GM18507 (cell line): ENCODE data around the gene MUC22.
"Not testable (repeated sequence)": the region's sequence is repeated elsewhere in the genome, so short reads cannot be mapped to it uniquely, and the experiment has no call there.

Experiments used
- DNase-seq: peaks from one replicate; pipeline ENCODE4 v3.0.0; 2011; ENCODE audit warnings: low read depth; ENCODE audit not compliant: insufficient read length; ENCODE audit errors: extremely low spot score
- FAIRE-seq: peaks from 2 replicates; lab custom pipeline; 2011; peaks lifted over from hg19 to GRCh38; lab: Jason Lieb, UNC

Gene MUC22

DNA sequence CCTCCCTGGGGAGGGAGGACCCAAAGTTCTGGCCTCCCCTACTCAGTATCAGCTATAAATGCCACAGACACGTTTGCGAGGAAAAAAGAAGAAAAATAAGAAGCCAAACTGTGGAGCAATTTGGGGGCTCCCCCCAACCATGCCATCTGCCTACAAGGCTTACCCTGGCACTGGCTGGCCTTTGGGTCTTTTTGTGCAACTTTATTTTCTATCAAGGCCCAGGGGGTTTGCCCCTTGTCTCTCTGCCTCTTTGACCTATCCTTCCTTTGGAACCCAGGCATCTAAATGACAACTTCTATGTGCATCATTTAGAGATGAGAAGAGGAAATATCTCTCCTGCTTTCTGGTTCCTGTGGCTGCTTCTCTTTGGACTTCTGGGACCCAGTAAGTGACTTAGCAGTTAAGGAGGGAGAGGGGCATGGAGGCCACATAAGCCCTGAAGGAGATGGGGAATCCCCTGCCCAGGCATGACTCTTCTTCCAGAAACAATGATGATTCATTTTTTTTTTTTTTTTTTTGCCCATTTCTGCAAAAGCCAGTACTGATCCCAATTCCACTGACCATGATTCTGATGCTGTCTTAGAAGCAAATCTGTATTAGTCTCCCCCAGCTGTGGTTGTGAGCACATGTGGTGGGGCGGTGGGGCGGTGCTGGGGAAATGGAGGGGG, at the start of gene MUC22:
Gene MUC22, plus strand, starts transcription at position 82 of the 668 bp plus-strand sequence. Its CDS starts 233 bp downstream, at position 315.
- FAIRE-seq, result no peak

DNA sequence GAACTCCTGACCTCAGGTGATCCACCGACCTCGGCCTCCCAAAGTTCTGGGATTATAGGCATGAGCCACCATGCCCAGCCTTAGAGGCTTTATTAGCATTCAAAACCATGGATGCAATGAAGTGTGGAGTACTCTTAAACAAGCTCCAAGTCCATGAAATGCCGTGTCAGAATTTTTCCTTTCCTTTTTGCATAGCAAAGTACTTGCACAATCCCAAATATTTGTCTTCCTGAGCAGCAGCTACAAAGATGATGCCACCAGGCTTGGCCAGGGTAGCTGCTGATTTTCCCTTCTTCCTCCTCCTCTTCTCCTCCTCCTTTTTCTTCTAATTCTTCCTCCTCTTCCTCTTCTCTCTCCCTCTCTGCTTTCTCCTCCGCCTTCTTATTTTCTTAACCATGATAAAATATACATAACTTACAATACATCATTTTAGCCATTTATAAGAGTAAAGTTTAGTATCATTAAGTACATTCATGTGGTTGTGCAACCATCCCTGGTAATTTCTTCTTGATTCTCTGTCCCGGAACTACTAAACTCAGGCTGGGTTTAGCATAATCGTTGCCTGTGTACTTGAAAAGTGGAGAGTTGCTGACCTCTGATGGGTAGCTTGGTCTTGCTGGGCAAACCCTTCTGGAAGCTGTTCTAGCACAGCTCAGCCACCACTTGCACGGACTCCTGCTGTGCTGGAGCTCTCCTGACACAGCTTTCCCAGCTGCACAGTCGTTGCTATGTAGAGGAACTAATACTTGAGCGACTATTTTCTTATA, 49.2 kb upstream of the MUC22 start:
- DNase-seq, result no peak
- no peak for FAIRE-seq

More for the DNA sequence above, at the start of gene MUC22:
- no peak for DNase-seq

DNA sequence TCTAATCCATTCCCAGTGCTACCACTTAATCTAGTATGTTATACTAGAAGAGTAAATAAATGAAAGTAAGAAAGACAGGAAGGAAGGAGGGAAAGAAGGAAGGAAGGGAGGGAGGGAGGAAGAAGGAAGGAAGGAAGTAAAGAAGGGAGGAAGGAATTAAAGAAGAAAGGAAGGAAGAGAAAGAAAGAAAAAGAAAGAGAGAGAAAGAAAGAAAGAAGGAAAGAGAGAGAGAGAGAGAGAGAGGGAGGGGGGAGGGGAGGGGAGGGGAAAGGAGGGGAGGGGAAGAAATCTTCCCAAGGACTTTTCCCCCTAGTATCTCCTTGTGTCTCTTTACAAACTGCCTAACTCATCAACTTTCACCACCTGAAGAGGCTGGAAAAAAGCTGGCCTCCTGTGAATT, 47.6 kb upstream of the MUC22 start:
- FAIRE-seq (no peak), DNase-seq (no peak)

DNA sequence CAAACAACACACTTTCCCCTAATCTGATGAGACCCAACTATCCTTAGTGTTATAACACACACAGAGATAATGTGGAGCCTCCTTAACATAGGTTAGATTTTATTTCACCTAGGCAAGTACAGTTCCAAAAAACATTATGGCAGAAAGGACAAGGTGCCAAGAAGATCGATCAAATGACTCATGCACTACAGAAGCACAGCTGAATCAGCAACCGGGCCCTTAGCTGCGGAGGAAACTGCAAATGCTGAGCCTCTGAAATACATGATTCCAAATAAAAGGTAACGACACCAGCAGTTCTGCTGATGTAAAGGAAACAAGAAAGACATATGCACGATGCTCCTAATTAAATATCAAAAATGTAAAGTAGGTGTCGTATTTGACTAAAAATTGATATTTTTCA, 46.6 kb upstream of the MUC22 start:
- no peak for DNase-seq
- no peak for FAIRE-seq

DNA sequence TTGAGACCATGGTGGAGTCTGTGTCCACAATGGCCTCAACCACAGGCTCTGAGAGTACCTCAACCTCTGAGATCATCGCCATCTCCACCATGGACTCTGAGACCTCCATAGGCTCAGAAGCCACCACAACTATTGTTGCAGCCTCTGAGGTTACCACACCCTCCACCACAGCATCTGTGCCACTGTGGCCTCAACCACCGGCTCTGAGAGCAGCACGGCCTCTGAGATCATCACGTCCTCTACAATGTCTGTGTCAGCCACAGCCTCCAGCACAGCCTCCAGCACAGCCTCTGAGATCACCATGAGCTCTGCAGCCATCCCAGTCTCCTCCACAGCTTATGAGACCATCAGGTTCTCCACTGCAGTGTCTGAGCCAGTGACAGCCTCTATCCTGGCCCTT, 46.2 kb upstream of the MUC22 start:
- DNase-seq (no peak), FAIRE-seq (no peak)

DNA sequence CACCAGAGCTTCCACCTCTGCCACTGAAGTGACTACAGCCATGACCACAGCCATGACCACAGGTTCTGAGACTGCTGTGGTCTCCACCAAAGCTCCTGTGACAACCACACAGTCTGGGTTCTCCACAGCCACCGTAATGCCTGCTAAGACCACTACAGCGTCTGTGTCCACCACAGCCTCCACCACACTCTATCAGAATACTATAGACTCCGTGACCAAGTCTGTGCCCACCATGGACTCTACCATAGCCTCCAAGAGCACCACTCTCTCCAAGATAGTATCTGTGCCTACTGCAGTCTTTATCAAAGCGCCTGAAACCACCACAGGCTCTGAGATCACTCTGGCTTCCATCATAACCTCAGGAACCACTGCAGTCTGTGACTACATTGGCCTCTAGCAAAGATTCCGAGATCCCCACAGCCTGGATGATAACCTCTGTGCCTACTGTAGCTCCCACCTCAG, 45.1 kb upstream of the MUC22 start:
- DNase-seq (no peak), FAIRE-seq (no peak)

DNA sequence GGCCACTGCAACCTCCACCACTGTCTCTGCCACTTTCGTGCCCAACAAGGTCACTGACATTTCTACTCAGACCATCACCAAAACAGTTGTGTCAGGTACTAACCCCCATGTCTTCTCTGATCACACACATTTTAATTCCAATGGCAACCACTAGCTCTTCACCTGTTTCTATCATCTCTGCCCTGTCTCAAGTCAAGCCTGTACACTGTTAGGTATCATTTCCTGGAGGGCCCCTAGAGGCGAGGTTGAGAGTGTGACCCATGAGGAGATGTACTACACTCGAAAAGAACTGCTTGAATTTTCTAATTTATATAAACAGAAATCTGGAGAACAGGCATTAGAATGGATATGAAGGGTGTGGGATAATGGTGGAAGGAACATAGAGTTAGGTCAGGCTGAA, 44.1 kb upstream of the MUC22 start:
- DNase-seq (no peak), FAIRE-seq (peak; percentile 50)

DNA sequence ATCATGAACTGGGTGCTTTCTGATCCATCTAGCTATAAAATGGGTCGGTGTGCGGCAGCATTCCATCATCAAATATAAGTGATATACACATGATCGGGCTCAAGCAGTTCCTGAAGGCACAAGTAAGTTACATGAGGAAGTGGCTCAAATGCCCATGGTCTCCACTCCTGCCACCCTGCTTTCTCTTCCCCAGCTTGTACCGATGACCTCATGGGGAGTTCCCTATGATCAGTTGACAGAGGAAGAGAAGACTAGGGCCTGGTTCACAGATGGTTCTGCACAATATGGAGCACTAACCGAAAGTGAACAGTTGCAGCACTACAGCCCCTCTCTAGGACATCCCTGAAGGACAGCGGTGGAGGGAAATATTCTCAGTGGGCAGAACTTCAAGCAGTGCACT, 41.1 kb upstream of the MUC22 start:
- not testable (repeated sequence) for FAIRE-seq, DNase-seq

DNA sequence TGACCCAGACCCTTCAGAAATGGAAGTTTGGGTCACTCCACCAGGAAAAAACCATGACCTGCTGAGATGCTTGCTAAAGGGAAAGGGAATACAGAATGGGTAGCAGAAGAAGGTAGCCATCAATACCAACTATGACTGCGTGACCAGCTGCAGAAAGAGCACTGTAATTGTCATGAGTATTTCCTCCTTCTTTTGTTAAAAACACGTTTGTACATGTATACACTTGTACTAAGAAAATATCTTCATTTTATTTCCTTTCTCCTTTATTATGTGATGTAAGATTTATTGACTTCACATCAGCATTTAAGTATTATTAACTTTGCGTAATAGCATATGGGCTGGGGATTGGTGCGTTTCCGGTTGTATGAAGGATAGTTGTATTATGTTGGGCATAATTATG, 39.3 kb upstream of the MUC22 start:
- FAIRE-seq, result no peak

DNA sequence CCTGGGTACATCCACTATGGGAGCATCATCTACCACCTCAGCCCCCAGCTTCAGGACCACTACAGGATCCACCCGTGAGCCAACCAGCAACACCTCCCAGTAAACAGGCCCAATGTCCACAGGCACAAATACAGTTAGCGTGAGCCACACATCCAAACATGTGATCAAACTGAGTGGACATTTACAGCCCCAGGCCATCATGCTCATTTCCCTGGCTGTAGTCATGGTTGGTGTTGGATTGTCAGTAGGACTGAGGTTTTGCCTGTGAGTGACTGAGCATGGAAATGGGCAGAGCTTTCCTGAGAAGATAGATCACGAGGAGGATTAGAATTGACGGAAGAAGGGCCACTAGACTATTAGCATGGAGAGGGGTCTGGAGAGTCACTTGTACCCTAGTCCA, 37.5 kb upstream of the MUC22 start:
- no peak for DNase-seq
- FAIRE-seq, result no peak

More for the DNA sequence above, 39.3 kb upstream of the MUC22 start:
- DNase-seq, result no peak

DNA sequence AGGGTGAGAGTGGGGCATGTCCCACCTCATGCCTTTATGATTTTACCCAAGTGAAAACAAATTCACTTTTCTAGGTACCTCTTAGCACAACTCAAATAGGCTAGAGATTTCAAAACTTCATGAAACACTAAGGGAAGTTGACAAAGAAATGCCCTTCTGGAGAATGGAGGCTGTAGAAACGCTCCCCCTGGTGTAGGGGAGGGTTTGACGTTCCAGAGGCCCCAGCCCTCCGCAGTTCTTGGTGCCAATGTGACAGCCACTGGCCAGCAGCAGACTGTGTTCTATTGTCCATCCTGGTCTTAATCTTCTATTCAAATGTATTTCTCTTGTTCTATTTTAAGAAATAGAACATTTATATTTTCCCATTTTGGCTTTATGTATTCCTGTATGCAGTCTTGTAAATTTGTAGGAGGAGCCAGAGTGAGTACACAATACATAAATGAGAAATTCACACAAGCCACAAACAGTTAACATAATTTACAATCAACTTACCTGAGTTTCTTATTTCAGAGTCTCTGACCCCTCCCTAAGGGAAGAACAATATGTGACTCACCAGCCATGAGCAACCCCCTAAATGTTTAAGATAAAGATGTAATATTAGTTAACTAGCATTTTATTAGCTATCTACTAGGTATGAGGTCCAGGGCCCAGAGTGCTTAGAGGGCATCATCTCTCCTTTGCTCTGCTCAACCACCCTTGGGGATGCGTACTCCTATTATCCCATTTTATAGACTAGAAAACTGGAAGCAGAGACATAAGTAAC, 35.6 kb upstream of the MUC22 start:
- no peak for DNase-seq
- no peak for FAIRE-seq

DNA sequence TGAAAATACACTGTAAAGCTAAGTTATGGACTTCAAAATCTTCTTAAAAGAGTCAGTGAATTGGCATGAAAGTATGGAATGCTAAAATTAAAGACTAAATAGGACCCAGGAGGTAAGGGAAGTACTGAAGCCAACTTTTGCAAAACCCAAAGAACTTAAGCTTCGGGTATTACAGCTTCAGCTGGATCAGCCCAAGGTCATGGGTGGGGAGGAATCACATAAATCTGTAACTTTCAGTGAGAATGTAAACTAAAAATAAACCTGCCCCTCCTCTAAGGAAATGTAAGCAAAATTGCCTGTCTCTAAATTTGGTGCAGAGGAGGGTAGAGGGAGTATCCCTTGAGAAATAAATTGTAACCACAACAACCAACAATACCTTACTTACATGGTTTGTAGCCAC, 31.1 kb upstream of the MUC22 start:
- FAIRE-seq (no peak), DNase-seq (no peak)

DNA sequence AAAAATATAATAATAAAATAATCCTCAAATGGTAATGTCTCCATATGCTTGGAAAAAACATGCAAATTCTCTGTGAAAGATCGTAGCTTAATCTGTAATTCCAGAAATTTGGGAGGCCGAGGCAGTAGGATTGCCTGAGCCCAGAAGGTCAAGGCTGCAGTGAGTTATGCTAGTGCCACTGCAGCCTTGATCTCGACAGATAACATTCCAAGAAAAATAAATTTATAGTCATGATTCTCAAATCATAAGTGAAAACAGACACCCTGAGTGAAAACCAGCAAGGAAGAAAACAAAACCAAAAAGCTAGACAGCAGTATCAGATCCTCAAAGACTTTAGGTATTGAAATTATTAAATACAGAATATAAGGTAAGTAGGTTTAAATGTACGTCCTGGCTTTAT, 30.6 kb upstream of the MUC22 start:
- FAIRE-seq (no peak), DNase-seq (no peak)

DNA sequence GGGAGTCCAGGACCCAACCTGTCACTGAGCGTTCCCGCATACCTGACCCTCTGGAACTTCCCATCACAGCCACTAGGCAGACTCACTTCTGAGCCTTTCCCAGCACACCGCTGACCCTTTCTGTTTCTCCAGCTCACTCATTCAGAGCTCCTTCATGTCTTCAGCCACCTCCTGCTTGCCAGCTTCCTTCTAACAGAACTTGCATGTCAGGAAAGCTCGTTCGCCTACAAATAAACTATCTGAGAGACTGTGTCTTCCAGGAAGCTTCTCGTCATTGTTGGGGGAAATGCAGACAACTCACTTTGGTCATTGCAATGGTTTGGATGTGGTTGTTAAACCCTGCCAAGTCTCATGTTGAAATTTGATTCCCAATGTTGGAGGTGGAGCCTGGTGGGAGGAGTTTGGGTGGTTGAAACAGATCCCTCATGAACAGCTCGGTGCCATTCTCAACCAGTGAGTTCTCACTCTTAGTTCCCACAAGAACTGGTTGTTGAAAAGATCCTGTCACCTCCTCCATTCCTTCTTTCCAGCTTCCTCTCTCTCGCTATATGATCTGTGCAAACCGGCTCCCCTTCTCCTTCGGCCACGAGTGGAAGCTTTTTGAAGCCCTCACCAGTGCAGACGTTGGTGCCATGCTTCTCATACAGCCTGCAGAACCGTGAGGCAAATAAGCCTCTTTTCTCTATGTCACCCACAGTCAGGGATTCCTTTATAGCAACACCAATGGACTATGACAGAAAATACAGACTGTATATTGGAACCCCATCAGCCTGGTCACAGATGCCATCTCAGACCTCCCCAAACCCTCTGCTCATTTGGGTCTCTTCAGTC, 28.1 kb upstream of the MUC22 start:
- FAIRE-seq (no peak), DNase-seq (no peak)

DNA sequence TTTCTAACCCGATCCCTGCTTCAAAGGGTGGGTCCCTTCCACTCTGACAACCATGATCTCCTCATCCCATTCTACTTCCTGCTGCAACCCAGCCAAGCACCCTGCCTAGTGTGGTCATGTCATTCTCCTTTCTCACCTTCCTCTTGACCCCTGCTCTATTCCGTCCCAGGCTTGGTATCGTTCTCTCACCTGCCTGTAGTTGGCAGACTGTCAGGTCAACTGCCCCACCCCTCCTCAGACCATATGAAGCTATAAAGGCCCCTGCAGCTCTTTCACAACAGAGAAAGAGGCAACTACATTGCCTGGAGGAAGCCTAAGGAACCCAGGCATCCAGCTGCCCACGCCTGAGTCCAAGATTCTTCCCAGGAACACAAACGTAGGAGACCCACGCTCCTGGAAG, 26.8 kb upstream of the MUC22 start, which contains the start of gene MUC21:
Gene MUC21, plus strand, starts transcription at position 280 of the 400 bp plus-strand sequence. CDS start 241 bp downstream, outside the sequence.
- FAIRE-seq (no peak), DNase-seq (no peak)

DNA sequence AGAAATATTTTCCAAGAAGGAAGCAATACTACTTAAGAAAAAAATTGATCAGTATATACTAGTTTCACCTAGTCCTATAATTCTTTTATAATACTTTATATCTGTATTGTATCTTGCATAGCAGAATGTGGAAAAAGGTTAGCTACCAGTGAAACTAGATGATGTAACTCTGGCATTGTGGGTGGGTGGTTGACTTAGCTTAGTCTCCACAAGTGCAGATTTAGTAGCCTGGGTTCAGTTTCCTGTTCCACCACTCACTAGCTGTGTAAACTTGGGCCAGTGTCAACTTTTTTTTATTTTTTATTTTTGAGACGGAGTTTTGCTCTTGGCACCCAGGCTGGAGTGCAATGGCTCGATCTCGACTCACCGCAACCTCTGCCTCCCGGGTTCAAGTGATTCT, 24.8 kb upstream of the MUC22 start:
- FAIRE-seq (no peak), DNase-seq (no peak)

DNA sequence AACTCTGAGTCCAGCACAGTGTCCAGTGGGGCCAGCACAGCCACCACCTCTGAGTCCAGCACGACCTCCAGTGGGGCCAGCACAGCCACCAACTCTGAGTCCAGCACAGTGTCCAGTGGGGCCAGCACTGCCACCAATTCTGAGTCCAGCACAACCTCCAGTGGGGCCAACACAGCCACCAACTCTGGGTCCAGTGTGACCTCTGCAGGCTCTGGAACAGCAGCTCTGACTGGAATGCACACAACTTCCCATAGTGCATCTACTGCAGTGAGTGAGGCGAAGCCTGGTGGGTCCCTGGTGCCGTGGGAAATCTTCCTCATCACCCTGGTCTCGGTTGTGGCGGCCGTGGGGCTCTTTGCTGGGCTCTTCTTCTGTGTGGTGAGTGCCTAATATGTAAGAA, 23.0 kb upstream of the MUC22 start:
- no peak for FAIRE-seq
- no peak for DNase-seq

DNA sequence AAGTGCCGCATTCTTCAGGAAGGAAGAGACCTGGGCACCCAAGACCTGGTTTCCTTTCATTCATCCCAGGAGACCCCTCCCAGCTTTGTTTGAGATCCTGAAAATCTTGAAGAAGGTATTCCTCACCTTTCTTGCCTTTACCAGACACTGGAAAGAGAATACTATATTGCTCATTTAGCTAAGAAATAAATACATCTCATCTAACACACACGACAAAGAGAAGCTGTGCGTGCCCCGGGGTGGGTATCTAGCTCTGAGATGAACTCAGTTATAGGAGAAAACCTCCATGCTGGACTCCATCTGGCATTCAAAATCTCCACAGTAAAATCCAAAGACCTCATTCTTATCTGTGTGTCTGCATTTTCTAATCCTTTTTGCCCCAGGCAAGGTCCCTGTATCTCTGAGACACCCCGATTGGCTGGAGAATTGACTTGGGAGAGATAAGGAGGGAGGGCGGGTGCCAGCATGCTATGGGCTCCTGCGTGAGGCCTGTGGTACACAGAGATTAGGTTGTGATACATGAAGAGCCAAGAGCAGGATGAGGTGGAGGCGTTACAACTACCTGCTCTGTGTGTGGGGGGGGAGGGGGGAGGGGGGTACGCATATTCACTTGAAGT, 22.0 kb upstream of the MUC22 start:
- DNase-seq (no peak), FAIRE-seq (no peak)
